IMR-90 (cell line): ENCODE data around the gene MYOC. TPM values are rescaled to one million over a fixed set of nuclear protein-coding genes. Genes with fewer than 3 reads are reported as not detected.

Source experiments
- ATAC-seq: fragments of 200-7000 bp; cut with Tn5 transposase; 2 replicates; pipeline ENCODE4 v1.9.1; 2020; ENCODE audit warnings: low read depth, mild to moderate bottlenecking, moderate library complexity
- BruUV-seq: library from RNA; stranded (reverse); fragments of 400-500 nt; replicated peaks from 2 replicates; lab custom pipeline; 2021; lab: Mats Ljungman, UMichigan
- CTCF ChIA-PET: fragments of 300-600 bp; formaldehyde crosslinking; extraction: SDS; loops from one replicate; lab custom pipeline; 2021; ENCODE audit warnings: antibody characterized with exemption; lab: Yijun Ruan, JAX
- POLR2A ChIA-PET: fragments of 300-600 bp; sonication (Branson Sonifier 250); formaldehyde crosslinking; loops from one replicate; lab custom pipeline; 2022; ENCODE audit warnings: antibody characterized with exemption; ENCODE audit not compliant: unreplicated experiment; lab: Charles Lee
- DNase-seq: peaks from one replicate; pipeline ENCODE4 v3.0.0; 2013
- H2AFZ ChIP-seq: replicated peaks from 2 replicates; pipeline ENCODE3; 2013; ENCODE audit warnings: low read length, mild to moderate bottlenecking; ENCODE audit not compliant: poor library complexity
- H2AK5ac ChIP-seq: 2 replicates; pipeline ENCODE4 v1.6.1; 2013; ENCODE audit warnings: low read depth, low read length, inconsistent platforms
- H2AK9ac ChIP-seq: replicated peaks from 2 replicates; pipeline ENCODE3; 2013; ENCODE audit warnings: mild to moderate bottlenecking, low read depth, low read length, moderate library complexity; ENCODE audit not compliant: poor library complexity
- H2BK120ac ChIP-seq: 2 replicates; pipeline ENCODE4 v1.6.1; 2013; ENCODE audit warnings: low read depth, low read length, inconsistent platforms
- H2BK15ac ChIP-seq: 3 replicates; pipeline ENCODE4 v1.6.1; 2013; ENCODE audit warnings: low read depth, low read length, inconsistent platforms
- H2BK20ac ChIP-seq: 2 replicates; pipeline ENCODE4 v1.6.1; 2013; ENCODE audit warnings: low read depth, mild to moderate bottlenecking, inconsistent platforms, low read length, moderate library complexity
- H2BK5ac ChIP-seq: 2 replicates; pipeline ENCODE4 v1.6.1; 2013; ENCODE audit warnings: mild to moderate bottlenecking, low read depth, low read length, inconsistent platforms; ENCODE audit not compliant: poor library complexity, severe bottlenecking
- H3K14ac ChIP-seq: replicated peaks from 2 replicates; pipeline ENCODE4 v1.6.1; 2013; ENCODE audit warnings: low read depth, low read length, inconsistent platforms
- H3K18ac ChIP-seq: 2 replicates; pipeline ENCODE4 v1.6.1; 2013; ENCODE audit warnings: low read depth, low read length, control low read depth
- H3K23ac ChIP-seq: 2 replicates; pipeline ENCODE4 v1.6.1; 2013; ENCODE audit warnings: low read depth, low read length, inconsistent platforms
- H3K27ac ChIP-seq: 2 replicates; pipeline ENCODE4 v1.5.1; 2013; ENCODE audit warnings: mild to moderate bottlenecking, control low read depth, low read length; ENCODE audit not compliant: insufficient read depth
- H3K27me3 ChIP-seq: 2 replicates; pipeline ENCODE4 v1.6.1; 2013; ENCODE audit warnings: low read length; ENCODE audit not compliant: control insufficient read depth, insufficient read depth
- H3K36me3 ChIP-seq: 2 replicates; pipeline ENCODE4 v1.6.1; 2013; ENCODE audit warnings: low read length, mixed read lengths; ENCODE audit not compliant: control insufficient read depth, insufficient read depth
- H3K4ac ChIP-seq: 2 replicates; pipeline ENCODE4 v1.6.1; 2013; ENCODE audit warnings: low read depth, low read length, inconsistent platforms
- H3K4me1 ChIP-seq: 2 replicates; pipeline ENCODE4 v1.6.1; 2013; ENCODE audit warnings: low read length, mixed read lengths; ENCODE audit not compliant: control insufficient read depth, insufficient read depth
- H3K4me2 ChIP-seq: 2 replicates; pipeline ENCODE4 v1.6.1; 2013; ENCODE audit warnings: low read depth, mild to moderate bottlenecking, control low read depth, low read length, moderate library complexity
- H3K4me3 ChIP-seq: 2 replicates; pipeline ENCODE4 v1.5.1; 2013; ENCODE audit warnings: low read depth, mild to moderate bottlenecking, control low read depth, low read length, moderate library complexity; ENCODE audit not compliant: insufficient read depth
- H3K56ac ChIP-seq: 2 replicates; pipeline ENCODE4 v1.6.1; 2013; ENCODE audit warnings: low read length, inconsistent platforms; ENCODE audit not compliant: insufficient read depth; ENCODE audit errors: extremely low read depth
- H3K79me1 ChIP-seq, 2 experiments: 2 replicates each; pipeline ENCODE4 v1.6.1; 2013; ENCODE audit warnings: low read length in 2 of 2, inconsistent platforms in 1 of 2, low read depth in 1 of 2
- H3K9ac ChIP-seq: 2 replicates; pipeline ENCODE4 v1.6.1; 2013; ENCODE audit warnings: low read depth, low read length, control low read depth
- H3K9me1 ChIP-seq: 2 replicates; pipeline ENCODE4 v1.6.1; 2013; ENCODE audit warnings: low read length, inconsistent platforms; ENCODE audit not compliant: insufficient read depth
- H3K9me3 ChIP-seq: 2 replicates; pipeline ENCODE4 v1.6.1; 2013; ENCODE audit warnings: low read length; ENCODE audit not compliant: control insufficient read depth, insufficient read depth
- H4K20me1 ChIP-seq: 2 replicates; pipeline ENCODE4 v1.6.1; 2013; ENCODE audit warnings: low read length, inconsistent platforms; ENCODE audit not compliant: insufficient read depth
- H4K5ac ChIP-seq: 2 replicates; pipeline ENCODE4 v1.6.1; 2013; ENCODE audit warnings: mild to moderate bottlenecking, low read depth, low read length, control low read depth
- H4K8ac ChIP-seq, 2 experiments: 2 replicates each; pipeline ENCODE4 v1.6.1; 2013; ENCODE audit warnings: low read depth in 2 of 2, low read length in 2 of 2, control low read depth in 1 of 2, inconsistent platforms in 1 of 2
- H4K91ac ChIP-seq: 2 replicates; pipeline ENCODE4 v1.6.1; 2013; ENCODE audit warnings: low read depth, low read length, inconsistent platforms; ENCODE audit not compliant: insufficient read depth
- BHLHE40 ChIP-seq: fragments of 150-350 bp; IDR thresholded peaks from 2 replicates; pipeline ENCODE4 v1.6.1; 2016; ENCODE audit warnings: mild to moderate bottlenecking, low read depth, low read length
- CEBPB ChIP-seq: IDR thresholded peaks from 2 replicates; pipeline ENCODE4 v1.6.1; 2012; ENCODE audit warnings: low read depth, low read length, improper control_type of control experiment
- CHD1 ChIP-seq: IDR thresholded peaks from 2 replicates; pipeline ENCODE4 v1.6.1; 2012; ENCODE audit warnings: low read depth, low read length, improper control_type of control experiment
- CTCF ChIP-seq: conservative IDR thresholded peaks from 2 replicates; pipeline ENCODE4 v1.5.1; 2012; ENCODE audit warnings: mild to moderate bottlenecking, low read depth, low read length, improper control_type of control experiment
- ELK1 ChIP-seq: fragments of 150-350 bp; IDR thresholded peaks from 2 replicates; pipeline ENCODE4 v1.6.1; 2016; ENCODE audit warnings: low read depth, mild to moderate bottlenecking, low read length, moderate library complexity, borderline replicate concordance
- FOS ChIP-seq: fragments of 150-350 bp; IDR thresholded peaks from 2 replicates; pipeline ENCODE4 v1.6.1; 2016; ENCODE audit warnings: low read depth, low read length
- MAFK ChIP-seq: IDR thresholded peaks from 2 replicates; pipeline ENCODE4 v1.6.1; 2012; ENCODE audit warnings: low read depth, low read length, improper control_type of control experiment
- MXI1 ChIP-seq: IDR thresholded peaks from 2 replicates; pipeline ENCODE4 v1.6.1; 2012; ENCODE audit warnings: low read depth, mild to moderate bottlenecking, low read length, moderate library complexity, borderline replicate concordance
- NFE2L2 ChIP-seq: fragments of 150-350 bp; IDR thresholded peaks from 2 replicates; pipeline ENCODE4 v1.6.1; 2016; ENCODE audit warnings: low read depth, mild to moderate bottlenecking, low read length
- RCOR1 ChIP-seq: IDR thresholded peaks from 2 replicates; pipeline ENCODE4 v1.6.1; 2012; ENCODE audit warnings: mild to moderate bottlenecking, low read length, improper control_type of control experiment; ENCODE audit not compliant: insufficient replicate concordance
- RFX5 ChIP-seq: IDR thresholded peaks from 2 replicates; pipeline ENCODE4 v1.8.0; 2012; ENCODE audit warnings: low read depth, mild to moderate bottlenecking, low read length, moderate library complexity
- WGBS, 2 experiments: methylation state at CpG; one replicate each; pipeline versions ENCODE4 v1.1.5 to v1.1.7; 2013; ENCODE audit warnings: missing lambda C conversion rate in 2 of 2; ENCODE audit not compliant: insufficient read length in 1 of 2; ENCODE audit errors: extremely low coverage in 2 of 2; 5-methylcytosine and 5-hydroxymethylcytosine counted together
- dilution Hi-C: fragments of 300-500 bp; cut with HindIII; formaldehyde crosslinking; loops from one replicate; pipeline ENCODE4 v1.14.3; 2018; ENCODE audit warnings: low sequenced_read_pairs; ENCODE audit not compliant: unreplicated experiment
- in situ Hi-C: fragments of 300-500 bp; cut with MboI; formaldehyde crosslinking; loops from 3 replicates; pipeline ENCODE4 v1.14.3; 2019; ENCODE audit warnings: low sequenced_read_pairs, inconsistent platforms, mixed read lengths
- intact Hi-C: fragments of 100-400 bp; cut with micrococcal nuclease; formaldehyde crosslinking; loops from 2 replicates; pipeline ENCODE4 v1.10.0; 2022
- polyA plus RNA-seq, 3 experiments: library from polyadenylated mRNA; depleted of rRNA; stranded (reverse); fragments of >200 nt; gene quantifications; 2 replicates each; pipeline ENCODE4 v1.2.3, GENCODE V29; 2012; ENCODE audit warnings: low replicate concordance in 1 of 3
- total RNA-seq: library from RNA; depleted of rRNA; stranded (reverse); fragments of >200 nt; gene quantifications from 2 replicates; pipeline ENCODE4 v1.2.3, GENCODE V29; 2012

The MYOC gene
- total and polyA plus RNA-seq, 2 of the 4 experiments (the other 2 are of a cell fraction) = not detected

DNA sequence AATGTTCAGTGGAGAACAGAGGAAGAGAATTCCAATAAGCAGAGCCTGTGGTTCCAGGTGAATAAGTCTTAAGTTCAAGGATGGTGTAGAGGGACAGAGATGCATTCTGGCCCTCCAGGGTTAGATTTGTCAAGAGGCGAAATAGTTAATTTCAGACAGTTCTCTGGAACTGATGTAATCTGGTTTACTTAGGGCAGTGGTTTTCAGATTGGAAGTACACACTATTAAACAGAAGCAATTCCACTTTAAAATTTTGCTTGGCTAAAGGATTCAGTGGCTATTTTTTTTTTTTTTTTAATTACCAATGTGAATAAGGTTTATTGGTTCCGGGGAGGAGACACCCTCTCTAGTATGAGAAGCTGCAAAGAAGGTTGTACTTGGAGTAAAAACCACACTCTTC, 55.8 kb downstream of the MYOC start:
- no peak overlapping the region for H2BK5ac ChIP-seq
- H4K5ac ChIP-seq = no peak overlapping the region
- CTCF ChIA-PET = interaction anchor here (1.0 kb wide), 1 partner anchor 23 kb away, joined by 3 read pairs; no protein-coding TSS in a partner anchor
- H3K9ac ChIP-seq = no peak overlapping the region
- H3K23ac ChIP-seq = no peak overlapping the region
- H4K8ac ChIP-seq = no peak overlapping the region
- WGBS, 2 experiments = no CpG with 5 or more reads among the region's 2 CpGs
- H4K20me1 ChIP-seq = no peaks in the 10 kb centered on the region
- H3K27ac ChIP-seq = no peak overlapping the region
- no TSS peak for BruUV-seq
- no peak overlapping the region for H2BK120ac ChIP-seq
- no peaks in the 10 kb centered on the region for H3K9me3 ChIP-seq
- in situ Hi-C loops = no loop called here
- no peak overlapping the region for H3K4me2 ChIP-seq
- intact Hi-C loops = no loop called here
- ATAC-seq (no peak), DNase-seq (no peak)
- no peak overlapping the region for H2AFZ ChIP-seq
- H3K4me3 ChIP-seq = no peak overlapping the region
- peaks cover 0 to 7% of the 10 kb centered on the region in 2 experiments; a peak in 2 of 4 replicates for H3K79me1 ChIP-seq
- no peak overlapping the region for H3K14ac ChIP-seq
- no peak overlapping the region for H3K18ac ChIP-seq
- no peak overlapping the region for H3K56ac ChIP-seq
- no peak overlapping the region for H2AK5ac ChIP-seq
- dilution Hi-C loops = no loop called here
- POLR2A ChIA-PET = no interaction called here
- peaks cover 3% of the 10 kb centered on the region for H3K4me1 ChIP-seq
- H2AK9ac ChIP-seq = no peak overlapping the region
- no peak overlapping the region for H2BK20ac ChIP-seq
- TF ChIP-seq RCOR1 = no peak
- no peak for TF ChIP-seq CHD1
- no peak for TF ChIP-seq BHLHE40
- TF ChIP-seq NFE2L2 = no peak
- no peak for TF ChIP-seq ELK1
- TF ChIP-seq MAFK = no peak
- no peak for TF ChIP-seq CTCF
- no peak for TF ChIP-seq RFX5
- no peak for TF ChIP-seq MXI1
- no peak for TF ChIP-seq FOS
- no peak for TF ChIP-seq CEBPB
- H2BK15ac ChIP-seq = no peak overlapping the region
- no peaks in the 10 kb centered on the region; the same call in 1 of the 2 replicates for H3K9me1 ChIP-seq
- peaks cover 12% of the 10 kb centered on the region for H3K36me3 ChIP-seq
- no peaks in the 10 kb centered on the region for H3K27me3 ChIP-seq
- no peak overlapping the region for H4K91ac ChIP-seq
- no peak overlapping the region for H3K4ac ChIP-seq
